ENCODE data around the gene LAT.
A peak's percentile ranks its signal among the peaks of the same experiment; 100 is the strongest.

The LAT gene

DNA sequence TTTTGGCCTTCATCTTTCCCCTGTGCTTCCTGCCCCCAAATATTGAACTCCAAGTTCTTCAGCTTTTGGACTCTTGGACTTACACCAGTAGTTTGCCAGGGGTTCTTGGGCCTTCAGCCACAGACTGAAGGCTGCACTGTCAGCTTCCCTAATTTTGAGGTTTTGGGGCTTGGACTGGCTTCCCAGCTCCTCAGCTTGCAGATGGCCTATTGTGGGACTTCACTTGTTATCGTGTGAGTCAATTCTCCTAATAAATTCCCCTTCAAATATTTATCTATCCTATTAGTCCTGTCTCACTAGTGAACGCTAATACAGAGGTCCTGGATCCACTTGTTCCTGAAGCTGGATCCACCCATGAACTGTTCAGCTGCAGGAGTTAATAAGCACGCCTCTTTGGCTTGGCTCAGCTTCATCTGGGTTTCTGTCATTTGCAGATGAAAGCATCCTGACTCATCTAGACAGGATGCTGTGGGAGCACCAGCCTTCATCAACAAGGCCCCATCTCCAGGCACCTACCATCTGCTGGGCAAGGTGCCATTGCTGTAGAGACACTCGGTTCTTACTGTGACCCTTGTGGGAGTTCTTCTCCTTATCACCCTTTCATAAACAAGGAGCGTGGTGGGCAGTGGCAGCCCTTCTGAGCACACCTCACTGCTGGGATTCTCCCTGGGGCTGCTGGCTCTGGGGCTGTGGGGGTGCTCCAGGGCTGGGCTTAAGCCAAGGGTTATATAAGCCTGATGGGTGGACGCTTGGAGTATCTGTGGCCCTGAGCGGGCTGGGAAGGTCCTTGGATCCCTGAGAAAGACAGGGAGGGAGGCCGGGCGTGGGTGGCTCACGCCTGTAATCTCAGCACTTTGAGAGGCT is 23.1 kb downstream of the LAT start:
- Histone ChIP-seq H3K27ac (ENCODE audit: low read depth, low read length) (no peak overlapping the region), H3K79me2 (ENCODE audit: control insufficient read depth, insufficient read depth, low read length, unreplicated experiment) (no peaks in the 10 kb centered on the region), H3K4me1 (ENCODE audit: control insufficient read depth, insufficient read depth, low read length, unreplicated experiment) (peaks cover 5% of the 10 kb centered on the region), H3K4me3 (ENCODE audit: low read depth, low read length) (no peak overlapping the region), H3K27me3 (ENCODE audit: insufficient read depth, low read length) (no peaks in the 10 kb centered on the region), H3K36me3 (ENCODE audit: insufficient read depth, low read length) (no peaks in the 10 kb centered on the region), H2AFZ (ENCODE audit: low read length, unreplicated experiment) (no peak overlapping the region)

- H3K79me2 ChIP-seq (ENCODE audit: control insufficient read depth, insufficient read depth, low read length, unreplicated experiment) = no peaks in the 10 kb centered on the region
- no peaks in the 10 kb centered on the region for H3K27me3 ChIP-seq (ENCODE audit: insufficient read depth, low read length)
- no peak overlapping the region for H3K27ac ChIP-seq (ENCODE audit: low read depth, low read length)
- H3K4me1 ChIP-seq (ENCODE audit: control insufficient read depth, insufficient read depth, low read length, unreplicated experiment) = peaks cover 16% of the 10 kb centered on the region
- H3K36me3 ChIP-seq (ENCODE audit: insufficient read depth, low read length) = no peaks in the 10 kb centered on the region
- H3K4me3 ChIP-seq (ENCODE audit: low read depth, low read length) = no peak overlapping the region
- no peak overlapping the region for H2AFZ ChIP-seq (ENCODE audit: low read length, unreplicated experiment)
Observed at GRCh38 chr16:29009050-29009837, 24.4 kb downstream of the LAT start.

DNA sequence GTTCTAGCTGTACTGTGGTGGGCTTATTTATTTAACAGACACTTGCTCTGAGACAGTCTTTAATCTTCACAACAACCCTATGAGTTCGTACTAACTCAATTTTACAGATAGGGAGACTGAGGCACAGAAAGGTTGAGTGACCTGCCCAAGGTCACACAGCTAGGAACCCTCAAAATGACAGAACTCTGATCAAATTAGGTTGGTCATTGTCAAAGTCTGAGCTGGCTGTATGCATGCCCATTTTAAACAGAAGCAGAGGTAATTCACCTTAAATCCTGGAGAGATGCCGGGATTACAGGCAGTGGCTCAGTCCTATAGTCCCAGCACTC is 24.9 kb downstream of the LAT start:
- Histone ChIP-seq H3K27ac (ENCODE audit: low read depth, low read length) (no peak overlapping the region), H2AFZ (ENCODE audit: low read length, unreplicated experiment) (no peak overlapping the region), H3K4me3 (ENCODE audit: low read depth, low read length) (no peak overlapping the region), H3K4me1 (ENCODE audit: control insufficient read depth, insufficient read depth, low read length, unreplicated experiment) (peaks cover 16% of the 10 kb centered on the region), H3K79me2 (ENCODE audit: control insufficient read depth, insufficient read depth, low read length, unreplicated experiment) (no peaks in the 10 kb centered on the region), H3K27me3 (ENCODE audit: insufficient read depth, low read length) (no peaks in the 10 kb centered on the region), H3K36me3 (ENCODE audit: insufficient read depth, low read length) (no peaks in the 10 kb centered on the region)

- Histone ChIP-seq H3K4me3 (ENCODE audit: low read depth, low read length) (no peak overlapping the region), H3K27me3 (ENCODE audit: insufficient read depth, low read length) (no peaks in the 10 kb centered on the region), H3K4me1 (ENCODE audit: control insufficient read depth, insufficient read depth, low read length, unreplicated experiment) (peaks cover 16% of the 10 kb centered on the region), H2AFZ (ENCODE audit: low read length, unreplicated experiment) (no peak overlapping the region), H3K27ac (ENCODE audit: low read depth, low read length) (no peak overlapping the region), H3K36me3 (ENCODE audit: insufficient read depth, low read length) (no peaks in the 10 kb centered on the region), H3K79me2 (ENCODE audit: control insufficient read depth, insufficient read depth, low read length, unreplicated experiment) (no peaks in the 10 kb centered on the region)
Observed at GRCh38 chr16:29011112-29011511, 26.3 kb downstream of the LAT start.

DNA sequence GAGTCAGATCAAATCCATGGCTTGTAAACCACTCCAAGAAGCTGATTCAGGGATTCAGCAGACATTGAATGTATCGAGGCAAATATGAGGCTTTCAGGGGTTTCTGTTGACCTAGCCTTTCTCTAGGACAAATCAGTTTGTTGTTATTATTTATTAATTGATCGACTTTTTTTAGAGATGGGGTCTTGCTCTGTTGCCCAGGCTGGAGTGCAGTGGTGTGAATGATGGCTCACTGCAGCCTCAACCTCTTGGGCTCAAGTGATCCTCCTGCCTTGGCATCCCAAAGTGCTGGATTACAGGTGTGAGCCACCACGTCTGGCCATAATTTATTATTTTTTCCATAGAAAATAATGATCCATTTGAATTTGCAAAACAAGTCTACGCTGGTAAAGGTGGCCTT is 27.0 kb downstream of the LAT start:
- H3K36me3 ChIP-seq (ENCODE audit: insufficient read depth, low read length) = no peaks in the 10 kb centered on the region
- H3K27ac ChIP-seq (ENCODE audit: low read depth, low read length) = no peak overlapping the region

GRCh38 chr16:29012913-29013553 is 28.2 kb downstream of the LAT start:
- H3K27ac ChIP-seq (ENCODE audit: low read depth, low read length) = peak overlapping the region; percentile 28; the same call in 1 of the 2 replicates
- H3K4me1 ChIP-seq (ENCODE audit: control insufficient read depth, insufficient read depth, low read length, unreplicated experiment) = peaks cover 15% of the 10 kb centered on the region
- H3K4me3 ChIP-seq (ENCODE audit: low read depth, low read length) = no peak overlapping the region
- H3K79me2 ChIP-seq (ENCODE audit: control insufficient read depth, insufficient read depth, low read length, unreplicated experiment) = no peaks in the 10 kb centered on the region
- H2AFZ ChIP-seq (ENCODE audit: low read length, unreplicated experiment) = no peak overlapping the region
- no peaks in the 10 kb centered on the region for H3K36me3 ChIP-seq (ENCODE audit: insufficient read depth, low read length)
- H3K27me3 ChIP-seq (ENCODE audit: insufficient read depth, low read length) = no peaks in the 10 kb centered on the region

More for the DNA sequence above, 27.0 kb downstream of the LAT start:
- Histone ChIP-seq H3K79me2 (ENCODE audit: control insufficient read depth, insufficient read depth, low read length, unreplicated experiment) (no peaks in the 10 kb centered on the region), H2AFZ (ENCODE audit: low read length, unreplicated experiment) (no peak overlapping the region), H3K4me1 (ENCODE audit: control insufficient read depth, insufficient read depth, low read length, unreplicated experiment) (peaks cover 16% of the 10 kb centered on the region), H3K27me3 (ENCODE audit: insufficient read depth, low read length) (no peaks in the 10 kb centered on the region), H3K4me3 (ENCODE audit: low read depth, low read length) (no peak overlapping the region)

GRCh38 chr16:29014561-29015069 is 29.8 kb downstream of the LAT start:
- no peak overlapping the region for H3K4me3 ChIP-seq (ENCODE audit: low read depth, low read length)
- H3K36me3 ChIP-seq (ENCODE audit: insufficient read depth, low read length) = no peaks in the 10 kb centered on the region
- no peaks in the 10 kb centered on the region for H3K79me2 ChIP-seq (ENCODE audit: control insufficient read depth, insufficient read depth, low read length, unreplicated experiment)
- H3K27me3 ChIP-seq (ENCODE audit: insufficient read depth, low read length) = no peaks in the 10 kb centered on the region
- peaks cover 11% of the 10 kb centered on the region for H3K4me1 ChIP-seq (ENCODE audit: control insufficient read depth, insufficient read depth, low read length, unreplicated experiment)
- no peak overlapping the region for H2AFZ ChIP-seq (ENCODE audit: low read length, unreplicated experiment)
- H3K27ac ChIP-seq (ENCODE audit: low read depth, low read length) = no peak overlapping the region

DNA sequence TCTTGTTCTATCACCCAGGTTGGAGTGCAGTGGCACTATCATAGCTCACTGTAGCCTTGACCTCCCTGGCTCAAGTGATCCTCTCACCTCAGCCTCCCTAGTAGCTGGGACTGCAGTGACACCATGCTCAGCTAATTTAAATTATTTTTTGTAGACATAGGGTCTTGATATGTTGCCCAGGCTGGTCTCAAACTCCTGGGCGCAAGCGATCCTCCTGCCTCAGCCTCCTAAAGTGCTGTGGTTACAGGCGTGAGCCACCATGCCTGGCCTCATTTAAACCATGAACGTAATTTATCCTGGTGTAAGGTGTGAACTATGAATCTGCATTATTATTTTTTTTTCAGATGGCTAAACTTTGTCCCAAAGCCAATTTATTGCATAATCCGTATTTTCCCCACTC is 37.3 kb downstream of the LAT start:
- no peak overlapping the region for H3K4me3 ChIP-seq (ENCODE audit: low read depth, low read length)
- H3K4me1 ChIP-seq (ENCODE audit: control insufficient read depth, insufficient read depth, low read length, unreplicated experiment) = peaks cover 6% of the 10 kb centered on the region
- H3K27me3 ChIP-seq (ENCODE audit: insufficient read depth, low read length) = no peaks in the 10 kb centered on the region; the same call in 1 of the 2 replicates
- H2AFZ ChIP-seq (ENCODE audit: low read length, unreplicated experiment) = no peak overlapping the region
- no peak overlapping the region for H3K27ac ChIP-seq (ENCODE audit: low read depth, low read length)
- no peaks in the 10 kb centered on the region for H3K36me3 ChIP-seq (ENCODE audit: insufficient read depth, low read length)
- H3K79me2 ChIP-seq (ENCODE audit: control insufficient read depth, insufficient read depth, low read length, unreplicated experiment) = no peaks in the 10 kb centered on the region

GRCh38 chr16:29023279-29024277 is 38.7 kb downstream of the LAT start:
- H3K36me3 ChIP-seq (ENCODE audit: insufficient read depth, low read length) = no peaks in the 10 kb centered on the region
- H2AFZ ChIP-seq (ENCODE audit: low read length, unreplicated experiment) = no peak overlapping the region
- no peaks in the 10 kb centered on the region; the same call in 1 of the 2 replicates for H3K27me3 ChIP-seq (ENCODE audit: insufficient read depth, low read length)
- H3K79me2 ChIP-seq (ENCODE audit: control insufficient read depth, insufficient read depth, low read length, unreplicated experiment) = no peaks in the 10 kb centered on the region
- H3K4me1 ChIP-seq (ENCODE audit: control insufficient read depth, insufficient read depth, low read length, unreplicated experiment) = peaks cover 11% of the 10 kb centered on the region
- H3K4me3 ChIP-seq (ENCODE audit: low read depth, low read length) = no peak overlapping the region
- H3K27ac ChIP-seq (ENCODE audit: low read depth, low read length) = no peak overlapping the region
